Measurements from ENCODE around the gene NAP1L1.

Gene NAP1L1

DNA sequence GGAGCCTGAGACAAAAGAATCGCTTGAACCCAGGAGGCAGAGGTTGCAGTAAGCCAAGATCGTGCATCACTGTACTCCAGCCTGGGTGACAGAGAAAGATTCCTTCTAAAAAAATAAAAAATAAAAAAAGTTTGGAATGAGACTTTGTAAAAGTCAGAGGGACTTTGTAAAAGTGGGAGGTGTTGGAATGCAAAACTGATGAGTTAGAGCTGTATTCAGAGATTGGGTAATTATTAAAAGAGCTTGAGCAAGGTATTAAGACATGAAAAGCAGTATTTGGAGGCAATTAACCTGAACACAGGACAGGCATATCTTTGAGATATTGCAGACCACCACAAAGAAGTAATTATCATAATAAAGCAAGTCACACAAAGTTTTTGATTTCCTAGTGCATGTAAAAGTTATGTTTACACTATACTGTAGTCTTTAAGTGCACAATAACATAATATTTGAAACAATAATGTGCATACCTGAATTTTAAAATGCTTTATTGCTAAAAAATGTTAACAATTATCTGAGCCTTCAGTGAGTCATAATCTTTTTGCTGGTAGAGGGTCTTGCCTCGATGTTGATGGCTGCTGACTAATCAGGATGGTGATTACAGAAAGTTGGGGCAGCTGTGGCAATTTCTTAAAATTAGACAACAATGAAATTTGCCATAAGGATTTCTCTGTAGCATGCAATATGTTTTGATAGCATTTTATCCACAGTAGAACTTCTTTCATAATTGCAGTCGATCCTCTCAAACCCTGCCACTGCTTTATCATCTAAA, 86.0 kb downstream of the NAP1L1 start:
- ChIA-PET POLR2A (no interaction called here), CTCF (interaction anchor here (0.8 kb wide), 1 partner anchor 15 kb away, joined by 3 read pairs; no protein-coding TSS in a partner anchor)
- DNase-seq (ENCODE audit: low read depth, low spot score) = no peak
- TF ChIP-seq, protein P1, sequence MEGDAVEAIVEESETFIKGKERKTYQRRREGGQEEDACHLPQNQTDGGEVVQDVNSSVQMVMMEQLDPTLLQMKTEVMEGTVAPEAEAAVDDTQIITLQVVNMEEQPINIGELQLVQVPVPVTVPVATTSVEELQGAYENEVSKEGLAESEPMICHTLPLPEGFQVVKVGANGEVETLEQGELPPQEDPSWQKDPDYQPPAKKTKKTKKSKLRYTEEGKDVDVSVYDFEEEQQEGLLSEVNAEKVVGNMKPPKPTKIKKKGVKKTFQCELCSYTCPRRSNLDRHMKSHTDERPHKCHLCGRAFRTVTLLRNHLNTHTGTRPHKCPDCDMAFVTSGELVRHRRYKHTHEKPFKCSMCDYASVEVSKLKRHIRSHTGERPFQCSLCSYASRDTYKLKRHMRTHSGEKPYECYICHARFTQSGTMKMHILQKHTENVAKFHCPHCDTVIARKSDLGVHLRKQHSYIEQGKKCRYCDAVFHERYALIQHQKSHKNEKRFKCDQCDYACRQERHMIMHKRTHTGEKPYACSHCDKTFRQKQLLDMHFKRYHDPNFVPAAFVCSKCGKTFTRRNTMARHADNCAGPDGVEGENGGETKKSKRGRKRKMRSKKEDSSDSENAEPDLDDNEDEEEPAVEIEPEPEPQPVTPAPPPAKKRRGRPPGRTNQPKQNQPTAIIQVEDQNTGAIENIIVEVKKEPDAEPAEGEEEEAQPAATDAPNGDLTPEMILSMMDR (IDR thresholded peaks at IDR 0.05; ENCODE audit: insufficient read depth, low read length, missing control alignments) = no peak
- H3K4me3 ChIP-seq (ENCODE audit: low read depth, low read length) = no peak overlapping the region

DNA sequence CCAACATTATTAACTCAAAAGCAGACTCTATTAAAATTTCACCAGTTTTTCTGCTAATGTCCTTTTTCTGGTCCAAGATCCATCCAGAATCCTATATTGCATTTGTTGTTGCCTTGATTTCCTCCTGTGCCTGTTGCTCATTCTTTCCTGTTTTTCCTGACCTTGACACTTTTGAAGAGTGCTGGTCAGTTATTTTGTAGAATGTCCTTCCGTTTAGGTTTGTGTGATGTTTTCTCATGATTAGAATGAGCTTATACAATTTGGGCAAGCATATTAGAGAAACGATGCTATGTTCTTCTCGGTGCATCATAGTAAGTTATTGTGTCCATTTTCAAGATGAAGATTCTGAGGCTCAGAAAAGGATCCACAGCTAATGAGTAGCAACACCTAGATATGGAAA, 86.8 kb downstream of the NAP1L1 start:
- POLR2A ChIA-PET = no interaction called here
- DNase-seq (ENCODE audit: low read depth, low spot score) = no peak
- no peak overlapping the region for H3K4me3 ChIP-seq (ENCODE audit: low read depth, low read length)
- CTCF ChIA-PET = no interaction called here
- TF ChIP-seq, protein P1 (IDR thresholded peaks at IDR 0.05; ENCODE audit: insufficient read depth, low read length, missing control alignments) = no peak

DNA sequence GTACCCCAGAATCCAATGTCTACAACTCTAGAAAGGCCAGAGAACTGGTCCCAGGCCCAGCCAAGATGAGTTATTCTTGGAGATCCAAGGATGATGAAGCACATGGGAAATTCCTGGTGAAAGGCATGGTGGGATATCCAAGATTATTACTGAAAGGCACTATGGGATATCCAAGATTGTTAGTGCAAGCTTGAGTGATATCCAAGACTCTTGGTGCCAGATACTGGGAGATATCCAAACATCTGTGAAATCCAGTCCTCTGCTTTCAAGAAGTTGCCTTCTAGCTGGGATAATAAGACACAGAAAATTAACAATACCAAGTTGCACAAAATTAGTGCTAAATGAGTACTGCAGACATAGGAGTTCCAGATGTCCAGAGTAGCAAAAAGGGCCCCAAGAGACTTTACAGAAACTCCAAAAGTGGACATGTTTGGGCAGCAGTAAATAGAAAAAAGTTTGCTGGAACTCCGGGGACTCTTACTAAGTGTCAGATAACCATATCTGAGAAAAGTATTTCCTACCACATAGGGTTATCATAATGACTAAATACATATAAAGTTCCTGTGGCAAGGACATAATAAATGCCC, 87.5 kb downstream of the NAP1L1 start:
- ChIA-PET POLR2A (no interaction called here), CTCF (no interaction called here)
- no peak overlapping the region for H3K4me3 ChIP-seq (ENCODE audit: low read depth, low read length)
- TF ChIP-seq, protein P1 (IDR thresholded peaks at IDR 0.05; ENCODE audit: insufficient read depth, low read length, missing control alignments) = no peak
- no peak for DNase-seq (ENCODE audit: low read depth, low spot score)

DNA sequence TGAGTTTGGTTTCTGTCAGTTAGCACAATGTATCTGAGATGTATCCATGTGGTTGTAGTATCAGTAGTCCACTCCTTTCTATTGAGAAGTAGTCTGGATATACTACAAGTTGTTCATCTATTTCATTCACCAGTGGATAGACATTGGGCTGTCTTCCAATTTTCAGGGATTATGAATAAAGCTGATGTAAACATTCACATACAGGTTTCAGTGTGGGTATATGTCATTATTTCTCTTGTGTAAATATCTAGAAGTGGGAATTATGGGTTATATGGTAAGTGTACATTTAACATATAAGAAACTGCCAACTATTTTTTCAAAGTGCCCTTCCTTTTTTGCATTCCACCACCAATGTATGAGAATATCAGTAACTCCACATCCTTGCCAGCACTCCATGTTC, 88.8 kb downstream of the NAP1L1 start:
- POLR2A ChIA-PET = no interaction called here
- TF ChIP-seq, protein P1 (IDR thresholded peaks at IDR 0.05; ENCODE audit: insufficient read depth, low read length, missing control alignments) = no peak
- no peak overlapping the region for H3K4me3 ChIP-seq (ENCODE audit: low read depth, low read length)
- DNase-seq (ENCODE audit: low read depth, low spot score) = no peak
- CTCF ChIA-PET = no interaction called here

DNA sequence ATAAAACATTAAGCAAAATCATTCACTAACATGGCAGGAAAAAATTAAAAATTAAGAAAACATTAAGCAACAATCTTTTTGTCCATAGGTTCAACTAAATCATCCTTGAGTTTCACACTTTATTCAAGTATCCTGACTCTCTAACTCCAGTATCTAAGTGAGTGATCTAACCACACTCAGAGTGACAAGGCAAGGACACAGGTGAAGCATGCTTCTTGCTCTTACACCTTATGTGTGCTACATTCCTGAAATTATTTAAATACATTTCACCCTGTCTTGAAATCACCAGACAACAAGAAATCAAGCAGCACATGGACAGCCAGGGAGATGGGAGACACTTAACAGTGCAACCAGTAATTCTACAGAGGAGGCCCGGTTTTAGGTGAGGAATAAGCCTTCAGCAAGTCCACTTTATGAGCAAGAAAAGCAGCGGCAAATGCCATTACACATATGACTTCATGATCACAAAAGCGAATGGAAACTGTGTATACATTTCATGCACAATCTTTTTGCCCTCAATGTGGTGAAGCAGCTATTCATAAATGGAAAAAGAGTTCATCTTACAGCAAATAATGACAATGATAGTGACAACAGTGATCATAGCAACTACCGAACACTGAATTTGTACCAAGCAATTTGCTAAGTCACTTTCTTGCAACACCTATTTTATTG, 90.3 kb downstream of the NAP1L1 start:
- no peak for DNase-seq (ENCODE audit: low read depth, low spot score)
- ChIA-PET POLR2A (no interaction called here), CTCF (interaction anchor here (1.1 kb wide), 1 partner anchor 9 kb away, joined by 3 read pairs; no protein-coding TSS in a partner anchor)
- TF ChIP-seq, protein P1 (IDR thresholded peaks at IDR 0.05; ENCODE audit: insufficient read depth, low read length, missing control alignments) = no peak
- no peak overlapping the region for H3K4me3 ChIP-seq (ENCODE audit: low read depth, low read length)

DNA sequence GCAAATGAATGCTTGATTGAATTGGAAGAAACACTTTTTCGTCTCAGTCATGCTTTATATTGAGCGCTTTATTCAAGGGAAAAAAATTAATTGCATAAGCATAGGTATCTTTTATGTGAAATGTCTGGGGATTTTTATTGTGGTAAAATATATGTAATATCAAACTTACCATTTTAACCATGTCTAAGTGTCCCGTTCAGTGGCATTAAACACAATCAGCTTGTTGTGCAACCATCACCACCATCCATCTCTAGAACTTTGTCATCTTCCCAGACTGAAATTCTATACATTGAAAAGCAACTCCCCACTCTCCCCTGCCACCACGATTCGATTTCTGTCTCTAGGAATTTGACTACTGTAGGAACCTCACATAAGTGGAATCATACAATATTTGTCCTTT, 92.7 kb downstream of the NAP1L1 start:
- H3K4me3 ChIP-seq (ENCODE audit: low read depth, low read length) = no peak overlapping the region
- POLR2A ChIA-PET = no interaction called here
- TF ChIP-seq, protein P1 (IDR thresholded peaks at IDR 0.05; ENCODE audit: insufficient read depth, low read length, missing control alignments) = no peak
- DNase-seq (ENCODE audit: low read depth, low spot score) = no peak
- CTCF ChIA-PET = no interaction called here

All from AG04449 (cell line).